MCF 10A (cell line): ENCODE results near the gene DYTN. TPM values are rescaled to one million over a fixed set of nuclear protein-coding genes. Genes with fewer than 3 reads are reported as not detected.

Experiments used
- BruUV-seq: library from RNA; stranded (reverse); fragments of 400-500 nt; replicated peaks from 2 replicates; lab custom pipeline; 2021; lab: Mats Ljungman, UMichigan
- CTCF ChIA-PET: fragments of 300-600 bp; sonication (Branson Sonifier 250); formaldehyde crosslinking; extraction: SDS; loops from one replicate; lab custom pipeline; 2021; ENCODE audit warnings: antibody characterized with exemption, inconsistent platforms; lab: Yijun Ruan, JAX
- POLR2A ChIA-PET: fragments of 300-600, 350-650 bp; sonication (Branson Sonifier 250); formaldehyde crosslinking; extraction: SDS; loops from one replicate; lab custom pipeline; 2020; ENCODE audit warnings: antibody characterized with exemption, inconsistent platforms; lab: Yijun Ruan, JAX
- DNase-seq: peaks from one replicate; pipeline ENCODE4 v3.0.0-alpha.2; 2018; ENCODE audit not compliant: unreplicated experiment
- H3K27ac Mint-ChIP-seq: one replicate; pipeline ENCODE4 v1.8.0; 2022; ENCODE audit warnings: mild to moderate bottlenecking, low read depth, mixed read lengths; ENCODE audit not compliant: unreplicated experiment
- H3K27me3 Mint-ChIP-seq: one replicate; pipeline ENCODE4 v1.8.0; 2022; ENCODE audit warnings: mixed read lengths; ENCODE audit not compliant: insufficient read depth, unreplicated experiment
- H3K36me3 Mint-ChIP-seq: one replicate; pipeline ENCODE4 v1.8.0; 2022; ENCODE audit warnings: mild to moderate bottlenecking, moderate library complexity, mixed read lengths; ENCODE audit not compliant: insufficient read depth, unreplicated experiment
- H3K4me1 Mint-ChIP-seq: one replicate; pipeline ENCODE4 v1.8.0; 2022; ENCODE audit warnings: mixed read lengths; ENCODE audit not compliant: insufficient read depth, unreplicated experiment
- H3K4me3 Mint-ChIP-seq: one replicate; pipeline ENCODE4 v1.8.0; 2022; ENCODE audit warnings: mild to moderate bottlenecking, moderate library complexity, mixed read lengths; ENCODE audit not compliant: unreplicated experiment
- H3K9me3 Mint-ChIP-seq: one replicate; pipeline ENCODE4 v1.8.0; 2022; ENCODE audit warnings: mixed read lengths; ENCODE audit not compliant: unreplicated experiment
- CTCF ChIP-seq: fragments of 200-600 bp; IDR thresholded peaks from one replicate; pipeline ENCODE4 v1.8.0; 2022; ENCODE audit warnings: antibody characterized with exemption, mild to moderate bottlenecking; ENCODE audit not compliant: unreplicated experiment
- intact Hi-C: fragments of 100-400 bp; cut with micrococcal nuclease; formaldehyde crosslinking; loops from 2 replicates; pipeline ENCODE4 v1.14.1; 2022
- total RNA-seq: library from RNA; stranded (reverse); gene quantifications from 2 replicates; pipeline ENCODE4 v1.2.3, GENCODE V29; 2022

The DYTN gene
- total RNA-seq, 1 experiment from 2014 or later = not detected

GRCh38 chr2:206631340-206631739, 86.9 kb downstream of the DYTN start:
- Mint-ChIP-seq H3K27ac (no peak overlapping the region), H3K36me3 (no peaks in the 10 kb centered on the region), H3K4me3 (no peak overlapping the region), H3K27me3 (peaks cover 29% of the 10 kb centered on the region), H3K9me3 (no peaks in the 10 kb centered on the region), H3K4me1 (no peaks in the 10 kb centered on the region)
- ChIA-PET CTCF (no interaction called here), POLR2A (no interaction called here)
- intact Hi-C loops = no loop called here
- BruUV-seq = no TSS peak
- no peak for DNase-seq
- no peak for TF ChIP-seq CTCF

- CTCF ChIA-PET = no interaction called here
- no peaks in the 10 kb centered on the region for H3K9me3 Mint-ChIP-seq
These were observed 90.6 kb downstream of the DYTN start for GRCh38 chr2:206627632-206628031.

GRCh38 chr2:206626108-206626507, 92.1 kb downstream of the DYTN start:
- no peak for TF ChIP-seq CTCF
- DNase-seq = no peak
- no peaks in the 10 kb centered on the region for H3K9me3 Mint-ChIP-seq
- intact Hi-C loops = no loop called here
- no peak overlapping the region for H3K27ac Mint-ChIP-seq
- H3K36me3 Mint-ChIP-seq = no peaks in the 10 kb centered on the region
- H3K4me3 Mint-ChIP-seq = no peak overlapping the region
- H3K27me3 Mint-ChIP-seq = peaks cover 19% of the 10 kb centered on the region
- no peaks in the 10 kb centered on the region for H3K4me1 Mint-ChIP-seq
- no TSS peak for BruUV-seq
- ChIA-PET POLR2A (interaction anchor here (1.1 kb wide), 1 partner anchor 22 kb away, joined by 5 read pairs; no protein-coding TSS in a partner anchor), CTCF (no interaction called here)

More at GRCh38 chr2:206627632-206628031, 90.6 kb downstream of the DYTN start:
- intact Hi-C loops = no loop called here
- TF ChIP-seq CTCF = no peak
- DNase-seq = no peak
- POLR2A ChIA-PET = no interaction called here
- Mint-ChIP-seq H3K27ac (no peak overlapping the region), H3K27me3 (peaks cover 29% of the 10 kb centered on the region), H3K36me3 (no peaks in the 10 kb centered on the region), H3K4me1 (no peaks in the 10 kb centered on the region), H3K4me3 (no peak overlapping the region)
- no TSS peak for BruUV-seq

- H3K9me3 Mint-ChIP-seq = no peaks in the 10 kb centered on the region
- BruUV-seq = no TSS peak
- no peak for TF ChIP-seq CTCF
- intact Hi-C loops = no loop called here
- POLR2A ChIA-PET = no interaction called here
- no peaks in the 10 kb centered on the region for H3K36me3 Mint-ChIP-seq
- no peaks in the 10 kb centered on the region for H3K27me3 Mint-ChIP-seq
- no peaks in the 10 kb centered on the region for H3K4me1 Mint-ChIP-seq
- DNase-seq = no peak
- CTCF ChIA-PET = interaction anchor here (0.5 kb wide), 1 partner anchor 168 kb away, joined by 6 read pairs; no protein-coding TSS in a partner anchor
- no peak overlapping the region for H3K27ac Mint-ChIP-seq
- no peak overlapping the region for H3K4me3 Mint-ChIP-seq
These were observed 99.2 kb downstream of the DYTN start for GRCh38 chr2:206619011-206619410.
